SK-N-SH (cell line): ENCODE data around the gene HELQ. TPM values are rescaled to one million over a fixed set of nuclear protein-coding genes. Genes with fewer than 3 reads are reported as not detected.
A peak's percentile ranks its signal among the peaks of the same experiment; 100 is the strongest.

ENCODE experiments used
- CTCF ChIA-PET: fragments of 300-600, 350-600 bp; formaldehyde crosslinking; extraction: SDS; loops from one replicate; lab custom pipeline; 2021; lab: Yijun Ruan, JAX
- POLR2A ChIA-PET: fragments of 350-600 bp; sonication (Branson Sonifier 250); formaldehyde crosslinking; extraction: SDS; loops from one replicate; lab custom pipeline; 2020; ENCODE audit warnings: antibody characterized with exemption, inconsistent platforms; lab: Yijun Ruan, JAX
- DNase-seq: peaks from one replicate; pipeline ENCODE4 v3.0.0; 2012
- H2AFZ ChIP-seq: fragments of 200-600 bp; sonication (generic); 2 replicates; pipeline ENCODE4 v1.8.1; 2016; ENCODE audit warnings: antibody characterized with exemption, mild to moderate bottlenecking, low read depth
- H3F3A ChIP-seq: fragments of 200-600 bp; sonication (generic); replicated peaks from 2 replicates; pipeline ENCODE3; 2016; ENCODE audit warnings: antibody characterized with exemption, mild to moderate bottlenecking; ENCODE audit not compliant: insufficient read depth
- H3K27ac ChIP-seq, 2 experiments: fragments of 200-500 bp in 1 of 2; fragments of 200-600 bp in 1 of 2; sonication (Bioruptor generic) in 1 of 2; sonication (generic), shearing (Covaris generic) in 1 of 2; 2 replicates each; pipeline versions ENCODE4 v1.5.1 to v1.6.1; 2014 to 2016; ENCODE audit warnings: low read depth in 2 of 2, inconsistent platforms in 1 of 2, low read length in 1 of 2, mild to moderate bottlenecking in 1 of 2, mixed read lengths in 1 of 2
- H3K27me3 ChIP-seq: fragments of 200-600 bp; sonication (generic), shearing (Covaris generic); 2 replicates; pipeline ENCODE4 v1.6.1; 2016; ENCODE audit warnings: mixed run types; ENCODE audit not compliant: insufficient read depth
- H3K36me3 ChIP-seq, 2 experiments: fragments of 200-500 bp in 1 of 2; fragments of 200-600 bp in 1 of 2; sonication (Bioruptor generic) in 1 of 2; sonication (generic) in 1 of 2; replicated peaks in 1 of 2; 2 replicates each; pipeline versions ENCODE3 to v1.5.1; 2014 to 2016; ENCODE audit warnings: low read length in 1 of 2, mild to moderate bottlenecking in 1 of 2; ENCODE audit not compliant: insufficient read depth in 2 of 2, control insufficient read depth in 1 of 2
- H3K4me1 ChIP-seq, 2 experiments: fragments of 200-500 bp in 1 of 2; fragments of 200-600 bp in 1 of 2; sonication (Bioruptor generic) in 1 of 2; sonication (generic), shearing (Covaris generic) in 1 of 2; 2 replicates each; pipeline versions ENCODE4 v1.5.1 to v1.6.1; 2014 to 2016; ENCODE audit warnings: low read depth in 1 of 2, low read length in 1 of 2, mixed run types in 1 of 2; ENCODE audit not compliant: insufficient read depth in 2 of 2, control insufficient read depth in 1 of 2
- H3K4me2 ChIP-seq: fragments of 200-600 bp; sonication (generic), shearing (Covaris generic); 2 replicates; pipeline ENCODE4 v1.6.1; 2017; ENCODE audit warnings: mixed run types
- H3K4me3 ChIP-seq, 2 experiments: fragments of 200-500 bp in 1 of 2; fragments of 200-600 bp in 1 of 2; sonication (Bioruptor generic) in 1 of 2; sonication (generic), shearing (Covaris generic) in 1 of 2; 2 replicates each; pipeline versions ENCODE4 v1.5.1 to v1.8.1; 2014 to 2016; ENCODE audit warnings: low read depth in 2 of 2, inconsistent platforms in 1 of 2, low read length in 1 of 2, mild to moderate bottlenecking in 1 of 2, mixed read lengths in 1 of 2, moderate library complexity in 1 of 2
- H3K79me2 ChIP-seq: fragments of 200-600 bp; sonication (generic); 2 replicates; pipeline ENCODE4 v1.8.1; 2017; ENCODE audit warnings: mild to moderate bottlenecking; ENCODE audit not compliant: insufficient read depth
- H3K9ac ChIP-seq: fragments of 200-600 bp; sonication (generic); 2 replicates; pipeline ENCODE4 v1.6.1; 2017; ENCODE audit warnings: mixed run types
- H3K9me2 ChIP-seq: fragments of 200-600 bp; sonication (generic); 2 replicates; pipeline ENCODE4 v1.6.1; 2017; ENCODE audit warnings: mixed run types
- H3K9me3 ChIP-seq: fragments of 200-600 bp; sonication (generic); 2 replicates; pipeline ENCODE4 v1.6.1; 2017; ENCODE audit warnings: mixed run types, mild to moderate bottlenecking, moderate library complexity
- H4K20me1 ChIP-seq: fragments of 200-600 bp; sonication (generic); 2 replicates; pipeline ENCODE4 v1.6.1; 2017; ENCODE audit warnings: mild to moderate bottlenecking, mixed run types; ENCODE audit not compliant: insufficient read depth
- NRF1 ChIP-seq: IDR thresholded peaks from 2 replicates; pipeline ENCODE4 v1.6.1; 2012; ENCODE audit warnings: low read depth, mild to moderate bottlenecking, low read length
- RAD21 ChIP-seq: IDR thresholded peaks from 2 replicates; pipeline ENCODE4 v1.6.1; 2012; ENCODE audit warnings: mild to moderate bottlenecking, low read length
- RCOR1 ChIP-seq: fragments of 150-350 bp; IDR thresholded peaks from 2 replicates; pipeline ENCODE4 v1.6.1; 2017; ENCODE audit warnings: antibody characterized with exemption, low read length
- SMC3 ChIP-seq: IDR thresholded peaks from 2 replicates; pipeline ENCODE4 v1.6.1; 2012; ENCODE audit warnings: low read depth, low read length, improper control_type of control experiment
- TCF12 ChIP-seq: IDR thresholded peaks from 2 replicates; pipeline ENCODE4 v1.4.0; 2012
- WGBS: methylation state at CpG from one replicate; pipeline ENCODE4 v1.1.6; 2017; ENCODE audit warnings: low lambda C conversion rate; 5-methylcytosine and 5-hydroxymethylcytosine counted together
- polyA plus RNA-seq, 3 experiments: library from polyadenylated mRNA; depleted of rRNA; stranded (reverse); fragments of >200 nt; gene quantifications; 2 replicates each; pipeline ENCODE4 v1.2.3, GENCODE V29; 2012
- TF ChIP-seq, protein P1 (sequence below): fragments of 200-600 bp; sonication (generic); IDR thresholded peaks from 2 replicates; pipeline ENCODE4 v1.6.1; 2017; ENCODE audit warnings: antibody characterized with exemption, mild to moderate bottlenecking, moderate library complexity
- TF ChIP-seq, protein P2 (sequence below): IDR thresholded peaks from 2 replicates; pipeline ENCODE4; 2012

Gene HELQ
- polyA plus RNA-seq, 1 of the 3 experiments (the other 2 are of a cell fraction), result 7.2 TPM

DNA sequence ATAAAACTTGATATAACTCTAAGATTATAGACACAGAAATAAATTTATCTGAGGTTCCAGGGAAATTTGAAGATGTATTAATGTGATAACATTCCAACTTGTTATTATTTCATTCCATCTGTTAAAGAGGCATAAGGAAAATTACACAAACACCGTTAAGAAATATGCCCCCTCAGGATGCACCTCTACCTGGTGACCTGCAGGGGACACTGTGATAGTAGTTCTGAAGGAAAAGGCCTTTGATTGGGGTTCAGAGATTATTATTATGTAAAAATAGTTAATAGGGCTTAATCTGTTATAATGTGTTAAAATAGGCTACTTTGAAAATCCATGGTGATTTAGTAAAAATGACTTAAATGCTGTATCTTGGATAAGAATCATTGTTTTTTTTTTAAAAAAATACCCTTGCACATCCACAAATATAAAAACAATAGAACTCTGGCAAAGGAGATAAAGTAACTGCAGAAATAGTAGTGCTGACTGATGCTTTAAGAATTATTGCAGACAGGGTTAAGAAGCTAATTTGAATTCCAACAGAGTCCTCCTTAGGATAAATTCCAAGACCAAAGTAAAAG is 35.3 kb upstream of the HELQ start:
- Histone ChIP-seq H3K27me3 (no peaks in the 10 kb centered on the region), H3K9ac (no peak overlapping the region), H3K4me2 (no peak overlapping the region), H2AFZ (no peak overlapping the region), H3K79me2 (no peaks in the 10 kb centered on the region), H3F3A (no peaks in the 10 kb centered on the region), H4K20me1 (no peaks in the 10 kb centered on the region), H3K4me1 (0 out of 4 replicates have a peak, but pooled peaks cover 0 to 6% of the 10 kb centered on the region in 2 experiments), H3K27ac (no peak overlapping the region), H3K9me3 (no peaks in the 10 kb centered on the region), H3K9me2 (no peaks in the 10 kb centered on the region), H3K4me3 (no peak overlapping the region), H3K36me3 (no peaks in the 10 kb centered on the region)
- DNase-seq, result peak; percentile 64
- TF ChIP-seq RAD21, result peak; percentile 70
- peak; percentile 63 for TF ChIP-seq SMC3
- no peak for TF ChIP-seq RCOR1
- TF ChIP-seq, protein P1, sequence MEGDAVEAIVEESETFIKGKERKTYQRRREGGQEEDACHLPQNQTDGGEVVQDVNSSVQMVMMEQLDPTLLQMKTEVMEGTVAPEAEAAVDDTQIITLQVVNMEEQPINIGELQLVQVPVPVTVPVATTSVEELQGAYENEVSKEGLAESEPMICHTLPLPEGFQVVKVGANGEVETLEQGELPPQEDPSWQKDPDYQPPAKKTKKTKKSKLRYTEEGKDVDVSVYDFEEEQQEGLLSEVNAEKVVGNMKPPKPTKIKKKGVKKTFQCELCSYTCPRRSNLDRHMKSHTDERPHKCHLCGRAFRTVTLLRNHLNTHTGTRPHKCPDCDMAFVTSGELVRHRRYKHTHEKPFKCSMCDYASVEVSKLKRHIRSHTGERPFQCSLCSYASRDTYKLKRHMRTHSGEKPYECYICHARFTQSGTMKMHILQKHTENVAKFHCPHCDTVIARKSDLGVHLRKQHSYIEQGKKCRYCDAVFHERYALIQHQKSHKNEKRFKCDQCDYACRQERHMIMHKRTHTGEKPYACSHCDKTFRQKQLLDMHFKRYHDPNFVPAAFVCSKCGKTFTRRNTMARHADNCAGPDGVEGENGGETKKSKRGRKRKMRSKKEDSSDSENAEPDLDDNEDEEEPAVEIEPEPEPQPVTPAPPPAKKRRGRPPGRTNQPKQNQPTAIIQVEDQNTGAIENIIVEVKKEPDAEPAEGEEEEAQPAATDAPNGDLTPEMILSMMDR, result peak; percentile 94
- 6% methylated on average over 1 of the region's 1 CpG for WGBS
- ChIA-PET POLR2A (no interaction called here), CTCF (interaction anchor here (0.8 to 2.0 kb wide), 7 partner anchors 8 to 156 kb away, joined by 3 to 8 read pairs (median 3); partner anchors contain the start of gene GPAT3)

DNA sequence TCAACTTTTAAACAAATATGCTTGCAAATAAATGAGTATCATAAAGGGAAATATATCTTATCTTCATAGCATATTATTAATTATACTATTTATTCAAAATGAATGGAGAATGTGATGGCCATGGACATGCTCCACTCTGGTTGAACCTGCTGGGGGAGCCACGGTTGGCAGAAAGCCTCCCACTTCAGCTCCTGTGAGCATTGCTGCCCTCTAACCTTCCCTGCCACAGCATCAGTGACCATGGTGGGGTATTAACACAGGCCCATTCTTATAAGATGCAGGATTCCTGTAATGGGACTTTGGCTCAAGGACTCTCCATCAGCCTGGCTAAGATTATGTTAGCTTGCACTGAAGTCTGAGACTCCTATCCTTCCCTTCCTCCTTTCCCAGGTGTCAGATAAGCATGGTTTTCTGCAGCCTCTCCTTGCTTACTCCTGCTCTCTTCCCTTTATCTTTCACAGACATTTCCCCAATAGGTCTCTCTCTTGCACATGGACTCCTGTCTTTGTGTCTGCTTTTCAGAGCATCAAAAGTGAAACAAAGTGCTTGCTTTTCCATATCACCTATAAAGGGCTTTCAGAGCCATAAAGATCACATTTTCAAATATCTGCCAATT is 34.2 kb upstream of the HELQ start:
- Histone ChIP-seq H4K20me1 (no peaks in the 10 kb centered on the region), H3K36me3 (no peaks in the 10 kb centered on the region), H3K27me3 (no peaks in the 10 kb centered on the region), H3K9ac (no peak overlapping the region), H3K4me3 (no peak overlapping the region), H3K4me2 (no peak overlapping the region), H3K27ac (no peak overlapping the region), H3K9me3 (no peaks in the 10 kb centered on the region), H3K9me2 (no peaks in the 10 kb centered on the region), H2AFZ (peak overlapping the region; percentile 59; the same call in 1 of the 2 replicates), H3K79me2 (no peaks in the 10 kb centered on the region), H3K4me1 (0 out of 4 replicates have a peak, but pooled peaks cover 0 to 6% of the 10 kb centered on the region in 2 experiments), H3F3A (no peaks in the 10 kb centered on the region)
- ChIA-PET CTCF (interaction anchor here (0.8 to 1.9 kb wide), 3 partner anchors 9 to 155 kb away, joined by 3 to 8 read pairs (median 3); no protein-coding TSS in a partner anchor), POLR2A (no interaction called here)
- WGBS, result 5% methylated on average over 1 of the region's 1 CpG
- no peak for DNase-seq
- TF ChIP-seq NRF1 (no peak), TCF12 (no peak)
- TF ChIP-seq, protein P2, sequence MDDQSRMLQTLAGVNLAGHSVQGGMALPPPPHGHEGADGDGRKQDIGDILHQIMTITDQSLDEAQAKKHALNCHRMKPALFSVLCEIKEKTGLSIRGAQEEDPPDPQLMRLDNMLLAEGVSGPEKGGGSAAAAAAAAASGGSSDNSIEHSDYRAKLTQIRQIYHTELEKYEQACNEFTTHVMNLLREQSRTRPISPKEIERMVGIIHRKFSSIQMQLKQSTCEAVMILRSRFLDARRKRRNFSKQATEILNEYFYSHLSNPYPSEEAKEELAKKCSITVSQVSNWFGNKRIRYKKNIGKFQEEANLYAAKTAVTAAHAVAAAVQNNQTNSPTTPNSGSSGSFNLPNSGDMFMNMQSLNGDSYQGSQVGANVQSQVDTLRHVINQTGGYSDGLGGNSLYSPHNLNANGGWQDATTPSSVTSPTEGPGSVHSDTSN, result no peak
